HG03175 (cell line): ENCODE measurements around the gene TENT5C.

Experiments used
- ATAC-seq: cut with Tn5 transposase; IDR thresholded peaks from one replicate; pipeline ENCODE4 v1.9.1; 2021; ENCODE audit warnings: mild to moderate bottlenecking, moderate library complexity; ENCODE audit not compliant: unreplicated experiment

The TENT5C gene

DNA sequence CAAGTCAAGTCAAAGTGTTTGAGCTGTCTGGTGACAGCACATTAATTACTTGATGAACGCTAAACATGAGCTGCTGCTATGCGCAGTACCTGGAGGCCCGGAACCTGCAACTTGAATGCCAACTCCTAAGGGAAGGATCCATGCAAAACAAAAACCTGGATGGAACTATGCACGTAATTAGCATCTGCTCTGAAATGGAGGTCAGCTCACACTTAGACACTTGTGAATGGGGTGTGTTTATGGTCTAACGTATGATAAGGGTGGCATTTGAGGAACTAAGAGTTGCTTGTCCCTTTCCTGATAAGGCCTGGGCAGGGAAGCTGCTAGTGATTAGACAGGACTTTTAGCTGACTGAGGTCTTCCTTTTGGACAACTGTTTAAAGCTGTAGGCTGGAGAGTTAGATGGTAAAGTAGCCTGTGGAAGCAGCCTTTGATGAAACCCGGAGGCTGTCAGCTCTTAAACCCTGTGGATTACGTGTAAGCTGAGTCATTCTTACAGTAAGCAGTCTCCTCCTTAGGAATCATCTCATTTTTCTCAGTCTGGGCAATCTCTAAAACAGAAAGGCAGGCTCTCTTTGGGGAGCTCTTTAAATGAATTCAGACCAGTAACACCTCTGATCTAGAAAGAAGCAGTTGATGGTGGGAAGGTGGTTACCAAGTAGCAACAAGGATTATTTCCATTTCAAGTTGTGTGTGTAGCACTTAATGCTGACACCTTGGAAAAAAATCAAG is 6.8 kb downstream of the TENT5C start:
- no peak for ATAC-seq

DNA sequence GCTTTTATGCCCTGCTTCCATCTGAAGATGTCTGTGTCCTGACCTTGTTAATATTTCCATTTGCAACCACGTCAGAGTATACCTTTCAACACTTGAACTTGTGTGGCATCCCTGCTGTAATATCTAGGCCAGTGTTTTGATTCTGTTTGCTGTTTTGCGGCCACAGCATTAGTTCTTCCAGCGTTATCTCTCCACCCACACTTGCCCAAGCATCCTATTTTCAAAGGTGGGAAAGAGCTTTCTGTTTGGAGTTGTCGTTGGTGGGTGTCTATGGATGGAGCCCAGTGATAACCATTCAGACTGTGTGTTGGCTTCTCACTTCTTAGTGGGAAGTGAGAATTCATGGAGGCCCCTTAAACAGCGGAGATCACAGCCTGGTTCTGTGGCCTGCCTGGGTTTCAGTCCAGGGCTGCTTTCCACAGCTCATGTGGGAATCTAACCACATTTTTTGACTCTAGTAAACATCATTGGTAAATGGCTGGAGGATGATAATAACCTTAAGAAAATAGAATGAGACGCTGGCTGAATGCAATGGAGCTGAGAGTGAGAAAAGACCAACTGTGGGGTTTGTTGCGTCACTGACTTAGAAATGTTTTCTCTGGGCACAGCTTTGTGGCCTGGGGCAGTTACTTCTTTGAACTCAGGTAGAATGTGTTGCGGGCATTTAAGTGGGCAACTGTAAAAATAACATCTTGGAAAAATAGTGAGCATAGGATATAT is 7.6 kb downstream of the TENT5C start:
- no peak for ATAC-seq

DNA sequence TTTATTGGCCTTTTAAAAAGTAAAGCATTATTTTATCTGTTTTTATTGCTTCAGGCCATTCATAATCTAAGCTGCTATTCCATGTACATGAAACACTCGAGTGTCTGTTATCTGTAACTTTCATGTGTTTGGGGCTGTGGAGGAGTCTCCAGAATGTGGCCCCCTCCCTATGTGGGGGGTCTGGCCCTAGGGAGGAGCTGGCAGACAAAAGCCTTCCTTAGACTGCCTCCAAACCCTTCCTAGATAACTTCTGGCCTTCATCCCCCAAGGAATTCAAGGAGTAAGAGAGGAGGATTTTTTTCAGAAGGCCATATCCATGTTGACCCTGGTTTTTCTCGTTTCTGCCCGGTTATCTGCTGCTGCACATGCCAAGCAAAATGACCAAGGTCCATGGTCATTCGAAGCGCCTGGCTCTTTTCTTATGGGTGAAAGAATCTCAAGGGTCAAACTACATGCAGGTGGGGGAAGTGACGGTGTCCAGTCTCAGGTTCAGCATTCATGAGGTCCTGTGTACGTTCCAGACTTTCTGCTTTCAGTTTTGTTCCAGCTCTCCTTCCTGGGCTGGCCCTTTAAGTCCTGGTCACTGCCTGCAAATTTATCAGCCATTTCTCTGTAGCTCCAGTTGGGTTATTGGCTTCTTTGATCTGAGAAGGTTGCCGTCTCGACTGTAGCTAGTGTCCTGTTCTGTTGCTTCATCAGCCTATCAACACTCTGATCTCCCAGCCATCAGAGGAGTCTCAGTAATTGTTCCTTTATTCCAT is 8.3 kb downstream of the TENT5C start:
- no peak for ATAC-seq

DNA sequence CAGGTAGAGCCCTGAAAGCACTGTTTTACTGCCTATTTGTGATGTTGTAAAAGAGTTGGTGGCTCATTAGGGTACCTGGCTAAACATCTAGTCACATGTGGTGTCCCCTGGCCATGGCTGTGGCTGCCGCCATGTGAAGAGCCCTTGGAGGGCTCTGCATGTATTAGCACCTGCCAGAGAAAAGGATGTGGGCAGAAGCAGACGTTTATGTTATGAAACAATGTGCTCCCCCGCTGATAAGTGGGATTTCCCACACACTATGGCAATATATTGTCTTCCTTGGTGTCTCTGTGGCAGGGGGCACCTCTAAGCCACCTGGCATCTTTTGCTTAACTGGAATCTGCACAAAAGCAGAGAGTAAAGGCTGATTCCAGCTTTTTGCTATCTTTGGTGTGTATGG is 9.6 kb downstream of the TENT5C start:
- ATAC-seq = no peak

DNA sequence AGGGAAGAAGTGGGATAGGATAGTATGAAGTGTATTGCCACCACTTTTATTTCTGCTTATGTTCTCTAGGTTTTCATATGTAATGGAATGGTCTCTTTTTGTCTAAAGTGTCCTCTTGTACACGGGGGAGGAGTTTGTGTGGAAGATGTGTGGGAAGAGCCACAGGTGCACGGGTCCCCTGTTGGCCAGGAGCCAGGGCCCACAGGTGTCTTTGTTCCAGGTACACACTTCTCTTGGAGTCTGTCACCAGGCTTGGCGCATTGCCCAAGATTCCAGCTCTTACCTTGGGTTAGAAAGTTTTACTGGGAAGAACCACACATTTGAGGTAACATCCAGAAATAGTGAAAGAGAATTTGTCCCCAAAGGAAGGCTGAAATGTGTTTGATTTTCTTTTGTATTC is 10.5 kb downstream of the TENT5C start:
- ATAC-seq = no peak

DNA sequence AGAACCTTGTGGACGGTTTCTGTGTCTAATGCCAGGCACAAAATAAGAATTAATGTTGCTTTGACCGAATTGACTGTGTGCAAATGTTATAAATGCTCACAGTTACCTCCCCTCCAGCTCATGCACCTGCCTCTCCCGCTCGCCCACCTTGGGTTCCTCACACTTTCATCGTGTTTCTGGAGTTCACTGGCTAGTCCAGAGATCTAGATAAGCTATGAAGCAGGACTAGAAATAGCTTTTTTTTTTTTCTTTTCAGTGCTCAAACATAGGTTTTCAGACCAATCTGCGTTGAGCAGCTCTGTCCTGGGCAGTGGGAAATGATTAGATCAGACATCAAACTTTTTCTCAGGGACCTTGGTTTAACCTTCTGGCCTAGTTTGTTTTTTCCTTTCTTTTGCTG is 11.1 kb downstream of the TENT5C start:
- no peak for ATAC-seq

DNA sequence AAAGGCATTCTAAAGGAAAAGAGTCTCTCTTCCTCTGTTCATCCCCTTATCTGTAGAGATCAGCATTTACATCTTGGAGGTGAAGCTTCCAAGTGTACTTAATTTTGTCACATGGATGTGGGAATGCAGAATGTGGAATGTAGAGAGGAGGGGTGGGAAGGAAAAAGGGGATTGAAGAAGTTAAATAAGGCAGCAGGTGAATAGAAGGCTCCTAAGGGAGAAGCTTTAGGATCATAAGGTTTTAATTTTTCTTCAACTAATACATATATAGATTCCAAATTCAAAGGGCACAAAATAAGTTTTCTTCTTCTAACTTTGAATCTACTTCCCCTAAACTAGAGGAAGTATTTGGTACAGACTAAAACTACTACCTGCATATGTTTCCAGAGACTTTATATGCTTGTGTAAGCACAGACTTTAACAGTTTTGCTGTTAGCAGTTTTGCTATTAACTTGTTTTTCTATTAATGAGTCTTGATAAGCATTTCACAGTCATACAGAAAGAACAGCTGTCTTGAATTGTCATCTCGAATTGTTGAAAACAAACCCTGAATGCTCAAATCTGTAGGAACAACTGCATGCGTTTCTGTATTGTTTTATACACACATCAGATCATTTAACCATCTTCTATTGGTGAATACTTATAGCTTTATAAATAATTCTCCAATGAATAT is 12.7 kb downstream of the TENT5C start:
- ATAC-seq = no peak

DNA sequence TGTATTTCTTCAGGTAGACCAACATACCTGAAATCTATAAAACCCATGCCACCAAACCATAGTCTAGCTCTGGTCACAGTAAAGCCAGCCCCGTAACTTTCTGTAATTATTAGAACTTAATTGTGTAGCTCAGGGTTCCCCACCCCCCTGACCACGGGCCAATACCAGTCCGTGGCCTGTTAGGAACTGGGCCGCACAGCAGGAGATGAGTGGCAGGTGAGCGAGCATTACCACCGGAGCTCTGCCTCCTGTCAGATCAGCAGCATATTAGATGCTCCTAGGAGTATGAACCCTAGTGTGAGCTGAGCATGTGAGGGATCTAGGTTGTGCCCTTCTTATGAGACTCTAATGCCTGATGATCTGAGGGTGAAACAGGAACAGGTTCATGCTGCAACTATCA is 14.6 kb downstream of the TENT5C start:
- no peak for ATAC-seq

DNA sequence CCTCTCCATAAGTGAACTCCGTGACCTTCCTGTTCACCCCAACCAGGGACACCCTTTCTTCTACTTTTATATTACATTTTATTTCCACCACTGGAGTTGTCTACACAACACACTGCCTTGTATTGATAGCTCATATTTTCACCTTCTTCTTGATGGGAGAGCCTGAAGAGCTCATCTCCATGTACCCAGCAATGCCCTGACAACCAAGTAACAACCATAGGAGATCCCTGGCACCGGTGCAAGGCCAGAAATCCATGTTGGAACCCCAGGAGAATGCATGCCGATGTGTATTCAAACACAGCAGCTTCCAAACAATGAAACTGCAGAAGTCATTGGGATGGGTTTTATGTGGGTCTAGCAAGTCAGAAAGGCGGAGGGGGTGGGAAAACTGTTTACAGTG is 15.5 kb downstream of the TENT5C start:
- ATAC-seq = no peak

DNA sequence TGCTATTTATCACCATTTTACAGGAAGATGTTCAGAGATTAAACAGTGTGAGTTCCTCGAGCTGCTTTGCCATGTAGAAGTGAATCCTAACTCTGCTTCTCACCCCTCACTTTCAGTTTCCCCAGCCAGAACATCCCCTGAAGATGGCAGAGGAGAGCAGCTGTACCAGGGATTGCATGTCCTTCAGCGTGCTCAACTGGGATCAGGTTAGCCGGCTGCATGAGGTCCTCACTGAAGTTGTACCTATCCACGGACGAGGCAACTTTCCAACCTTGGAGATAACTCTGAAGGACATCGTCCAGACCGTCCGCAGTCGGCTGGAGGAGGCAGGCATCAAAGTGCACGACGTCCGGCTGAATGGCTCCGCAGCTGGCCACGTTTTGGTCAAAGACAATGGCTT is 16.9 kb downstream of the TENT5C start:
- ATAC-seq = no peak

DNA sequence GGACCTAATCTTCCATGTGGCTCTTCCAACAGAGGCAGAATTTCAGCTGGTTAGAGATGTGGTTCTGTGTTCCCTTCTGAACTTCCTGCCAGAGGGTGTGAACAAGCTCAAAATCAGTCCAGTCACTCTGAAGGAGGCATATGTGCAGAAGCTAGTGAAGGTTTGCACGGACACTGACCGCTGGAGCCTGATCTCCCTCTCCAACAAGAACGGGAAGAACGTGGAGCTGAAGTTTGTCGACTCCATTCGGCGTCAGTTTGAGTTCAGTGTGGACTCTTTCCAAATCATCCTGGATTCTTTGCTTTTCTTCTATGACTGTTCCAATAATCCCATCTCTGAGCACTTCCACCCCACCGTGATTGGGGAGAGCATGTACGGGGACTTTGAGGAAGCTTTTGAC is 17.3 kb downstream of the TENT5C start:
- ATAC-seq = no peak

DNA sequence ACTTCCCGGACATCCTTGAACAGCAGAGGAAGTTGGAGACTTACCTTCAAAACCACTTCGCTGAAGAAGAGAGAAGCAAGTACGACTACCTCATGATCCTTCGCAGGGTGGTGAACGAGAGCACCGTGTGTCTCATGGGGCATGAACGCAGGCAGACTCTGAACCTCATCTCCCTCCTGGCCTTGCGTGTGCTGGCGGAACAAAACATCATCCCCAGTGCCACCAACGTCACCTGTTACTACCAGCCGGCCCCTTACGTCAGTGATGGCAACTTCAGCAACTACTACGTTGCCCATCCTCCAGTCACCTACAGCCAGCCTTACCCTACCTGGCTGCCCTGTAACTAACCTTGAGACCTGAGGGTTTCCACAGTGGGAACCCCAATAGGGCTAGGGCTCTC is 17.9 kb downstream of the TENT5C start:
- no peak for ATAC-seq

DNA sequence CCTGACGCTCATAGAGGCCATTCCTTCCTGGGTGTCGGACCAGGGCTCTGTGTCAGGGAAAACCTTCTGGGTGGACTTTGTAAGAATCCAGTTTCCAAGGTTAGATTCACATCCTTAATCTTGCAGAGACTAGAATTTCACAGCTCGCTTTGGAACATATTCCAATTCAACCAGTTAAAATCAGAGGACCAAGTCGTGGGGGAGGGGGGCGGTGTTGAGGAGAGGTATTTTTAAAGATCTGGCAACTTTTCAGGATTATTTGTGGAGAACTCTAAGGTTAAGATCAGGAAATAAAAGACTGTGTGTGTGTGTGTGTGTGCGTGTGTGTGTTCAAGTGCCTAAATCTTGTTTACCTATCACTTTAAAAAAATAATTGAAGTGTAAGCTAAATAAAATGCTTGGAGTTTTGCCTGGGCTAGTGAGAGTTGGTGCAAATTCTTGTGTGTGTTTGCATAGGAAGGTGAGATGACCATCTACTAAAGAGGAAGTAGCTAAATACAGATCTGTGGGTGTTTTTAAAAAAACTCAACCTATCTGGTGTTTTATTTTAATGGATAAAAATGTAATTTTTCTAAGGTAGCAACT is 21.8 kb downstream of the TENT5C start:
- ATAC-seq = no peak

DNA sequence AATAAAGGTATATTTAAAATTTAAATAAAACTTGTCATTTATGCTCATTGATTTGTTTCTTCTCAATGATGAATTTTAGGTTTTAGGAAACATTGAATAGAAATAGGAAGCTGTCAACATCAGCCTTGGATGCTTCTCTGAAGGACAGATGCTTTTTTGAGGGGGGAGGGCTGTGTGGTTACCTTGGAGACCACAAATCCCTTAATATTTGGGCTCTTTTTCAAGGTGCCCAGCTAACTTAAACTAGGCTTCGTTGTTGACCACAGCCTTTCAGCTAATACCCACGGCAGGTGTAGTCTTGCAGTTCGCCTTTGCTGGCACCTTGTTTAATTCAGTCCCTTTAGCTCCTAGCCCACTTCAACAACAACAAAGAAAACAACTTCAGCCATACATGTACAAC is 22.5 kb downstream of the TENT5C start:
- ATAC-seq = no peak

DNA sequence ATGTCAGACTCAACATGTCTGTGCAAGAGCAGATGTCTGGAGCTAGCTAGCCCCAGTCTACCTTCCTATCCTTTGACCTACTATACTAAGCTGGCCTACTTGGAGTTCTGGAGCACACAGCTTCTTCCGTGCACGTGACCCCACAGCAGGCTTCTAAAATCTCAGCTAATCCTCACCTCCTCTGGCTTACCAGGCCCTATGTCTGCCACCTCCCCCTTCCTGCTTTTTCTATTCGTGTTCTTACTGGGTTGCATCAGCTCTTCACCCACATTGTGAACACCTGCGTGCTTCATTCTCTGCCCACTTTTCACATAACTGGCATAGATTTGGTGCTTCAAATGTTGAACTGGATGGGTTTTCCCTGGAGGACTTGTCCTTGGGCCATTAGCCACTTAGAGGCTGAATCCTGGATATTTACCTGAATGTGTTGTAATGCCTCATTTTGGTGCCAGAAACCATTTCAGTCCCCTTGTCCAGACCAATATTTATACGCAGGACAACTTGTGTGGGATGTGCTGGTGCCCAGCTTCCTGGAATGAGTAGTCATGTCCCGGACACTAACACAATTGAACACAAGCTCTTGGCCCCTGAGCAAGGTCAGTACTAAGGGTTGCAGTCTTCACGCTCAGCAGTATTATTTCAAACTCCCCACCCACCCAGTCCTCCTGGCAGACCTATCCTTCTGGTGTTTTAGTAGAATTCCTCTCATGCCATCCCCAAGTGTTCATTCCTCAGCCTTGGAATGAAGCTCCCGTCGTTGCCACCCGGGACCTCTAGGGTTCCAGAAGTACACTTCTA is 24.0 kb downstream of the TENT5C start:
- ATAC-seq = no peak

DNA sequence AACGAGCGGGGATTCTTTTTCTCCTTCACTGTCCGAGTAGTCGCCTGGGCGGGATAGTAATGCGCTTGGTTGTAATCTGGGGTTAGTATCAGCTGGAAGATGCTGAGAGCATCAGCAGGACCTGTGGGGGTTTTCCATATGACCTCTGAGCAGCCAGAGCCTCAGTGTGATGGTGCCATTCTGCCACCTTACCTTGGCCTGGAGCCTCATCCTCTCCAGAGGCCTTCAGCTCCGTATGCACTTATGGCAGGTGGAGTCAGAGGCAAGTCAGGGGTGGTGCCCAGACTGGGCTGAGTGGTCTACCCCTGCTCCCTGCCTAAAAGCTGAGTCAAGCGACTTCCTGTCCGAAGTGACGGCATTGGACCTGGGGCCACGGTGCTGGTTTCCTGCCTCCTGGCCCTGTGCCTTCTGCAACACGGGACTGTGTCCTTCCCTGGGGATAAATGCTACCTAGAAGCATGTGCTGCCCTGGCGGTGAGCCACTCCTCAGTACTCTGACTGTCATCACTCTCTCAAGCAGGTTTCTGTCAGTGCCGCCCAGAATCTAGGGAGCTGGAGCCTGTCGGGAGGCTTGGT is 24.7 kb downstream of the TENT5C start:
- ATAC-seq = no peak

DNA sequence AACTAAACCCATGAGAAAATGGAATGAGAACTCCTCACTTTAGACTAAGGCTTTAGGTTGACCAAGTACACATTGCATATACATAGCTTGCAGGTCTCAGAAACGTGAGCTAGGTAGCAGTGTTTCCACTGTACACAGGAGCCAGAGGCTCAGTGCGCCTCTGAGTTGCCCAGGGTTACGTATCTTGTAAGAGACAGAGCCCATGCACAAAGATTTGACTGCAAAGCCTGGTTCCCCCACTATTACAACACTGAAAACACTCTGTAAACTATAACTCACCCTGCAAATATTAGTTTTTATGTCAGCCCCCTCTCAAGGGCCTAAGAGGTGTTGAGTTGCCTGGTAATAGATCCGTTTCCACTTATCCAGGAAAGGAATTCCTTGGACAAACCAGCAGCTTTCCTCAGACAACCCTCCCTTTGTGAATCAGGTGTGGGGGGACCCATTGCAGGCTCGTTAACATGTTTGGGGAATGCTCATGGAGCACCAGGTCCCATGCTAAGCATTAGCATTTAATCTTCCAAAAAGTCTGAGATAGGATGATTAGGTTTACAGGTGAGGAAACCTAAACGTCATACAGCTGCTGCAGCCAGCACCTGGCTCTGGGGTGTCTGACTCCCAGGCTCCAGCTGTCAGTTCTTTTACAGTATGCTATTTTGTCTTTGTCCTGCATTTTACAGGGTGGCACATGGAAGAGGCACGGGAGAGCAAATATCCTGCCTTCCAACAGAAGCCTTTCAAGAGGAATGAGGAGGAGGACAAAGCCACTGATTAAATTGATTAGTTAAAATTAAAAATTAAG is 25.7 kb downstream of the TENT5C start:
- ATAC-seq = no peak

DNA sequence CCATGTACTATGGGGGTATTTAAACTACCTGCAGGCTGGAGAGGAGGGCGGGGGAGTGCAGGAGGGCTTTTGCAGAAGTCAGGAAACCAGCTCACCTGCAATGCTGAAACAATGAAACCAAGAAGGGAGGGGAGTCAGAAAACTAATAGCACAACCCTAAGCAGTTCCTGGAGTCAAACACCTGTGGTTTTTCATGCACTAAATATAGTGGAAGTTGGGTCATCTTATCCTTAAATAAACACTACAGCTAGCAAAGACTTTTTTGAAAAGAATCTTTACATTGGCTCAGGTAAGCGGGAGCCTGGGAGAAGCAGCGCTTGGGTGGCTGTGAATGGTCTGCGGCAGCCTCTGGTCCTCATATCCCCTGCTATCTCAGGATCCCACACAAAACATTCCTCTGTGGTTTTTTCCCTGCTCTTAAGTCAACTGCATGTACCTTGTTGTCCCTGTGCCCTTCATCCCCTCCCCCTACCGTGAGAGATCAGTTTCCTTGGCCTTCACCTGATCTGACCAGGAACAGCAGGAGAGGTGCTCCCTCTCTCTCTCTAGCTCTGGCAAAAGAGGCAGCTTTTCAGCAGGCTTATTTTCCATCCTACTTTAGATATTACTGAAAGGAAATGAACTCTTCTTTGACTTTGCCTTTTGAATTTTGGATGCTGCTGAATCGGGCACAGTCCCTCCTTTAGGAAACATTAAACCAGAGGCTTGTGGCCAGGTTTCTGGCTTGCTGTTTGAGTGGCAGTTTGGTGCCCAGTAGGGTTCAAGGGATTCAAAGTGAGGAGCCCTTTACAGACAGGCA is 26.6 kb downstream of the TENT5C start:
- no peak for ATAC-seq

DNA sequence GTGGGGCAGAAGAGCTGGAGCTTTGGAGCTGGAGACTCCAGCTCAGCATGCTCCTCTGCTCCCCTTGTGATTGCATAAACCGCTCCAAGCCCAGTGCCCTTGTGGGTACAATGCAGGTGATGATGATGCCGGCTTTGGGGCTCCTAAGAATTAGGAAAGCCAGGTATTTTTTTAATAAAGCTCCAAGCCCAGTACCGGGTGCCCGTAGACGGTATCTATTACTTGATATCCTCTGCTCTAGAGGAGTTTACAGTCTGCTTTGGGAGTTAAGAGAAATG is 27.2 kb downstream of the TENT5C start:
- no peak for ATAC-seq
